ENCODE data around the gene DPAGT1. TPM values are rescaled to one million over a fixed set of nuclear protein-coding genes. Genes with fewer than 3 reads are reported as not detected.
A peak's percentile ranks its signal among the peaks of the same experiment; 100 is the strongest.

The DPAGT1 gene
- polyA plus RNA-seq, 1 experiment = 62.5 TPM

- TF ChIP-seq CTCF (IDR thresholded peaks at IDR 0.05; ENCODE audit: low read depth, low read length) = no peak
- Histone ChIP-seq H3K27me3 (ENCODE audit: control insufficient read depth, insufficient read depth, low read length) (no peaks in the 10 kb centered on the region), H3K27ac (ENCODE audit: low read depth, low read length) (no peak overlapping the region), H3K9me3 (ENCODE audit: control insufficient read depth, insufficient read depth, low read length) (no peaks in the 10 kb centered on the region), H3K4me3 (ENCODE audit: low read depth, low read length) (no peak overlapping the region)
- DNase-seq (ENCODE audit: low read depth, low spot score) = no peak
- CTCF ChIA-PET = no interaction called here
- POLR2A ChIA-PET = no interaction called here
These were observed 13.9 kb downstream of the DPAGT1 start for GRCh38 chr11:119087747-119088241.

- H3K27me3 ChIP-seq (ENCODE audit: control insufficient read depth, insufficient read depth, low read length) = no peaks in the 10 kb centered on the region
- DNase-seq (ENCODE audit: low read depth, low spot score) = no peak
- H3K27ac ChIP-seq (ENCODE audit: low read depth, low read length) = no peak overlapping the region
- H3K9me3 ChIP-seq (ENCODE audit: control insufficient read depth, insufficient read depth, low read length) = no peaks in the 10 kb centered on the region
- H3K4me3 ChIP-seq (ENCODE audit: low read depth, low read length) = no peak overlapping the region
- CTCF ChIA-PET = interaction anchor here (0.7 to 1.7 kb wide), 2 partner anchors 269 to 464 kb away, joined by 10 to 14 read pairs; no protein-coding TSS in a partner anchor
- POLR2A ChIA-PET = interaction anchor here (3.0 kb wide), 1 partner anchor 8 kb away, joined by 49 read pairs; a partner anchor contains a TSS
- TF ChIP-seq CTCF (IDR thresholded peaks at IDR 0.05; ENCODE audit: low read depth, low read length) = no peak
These were observed 14.5 kb downstream of the DPAGT1 start for GRCh38 chr11:119087123-119087522.

- Histone ChIP-seq H3K27ac (ENCODE audit: low read depth, low read length) (peak overlapping the region; percentile 83), H3K4me3 (ENCODE audit: low read depth, low read length) (peak overlapping the region; percentile 85), H3K27me3 (ENCODE audit: control insufficient read depth, insufficient read depth, low read length) (no peaks in the 10 kb centered on the region), H3K9me3 (ENCODE audit: control insufficient read depth, insufficient read depth, low read length) (no peaks in the 10 kb centered on the region)
- ChIA-PET CTCF (interaction anchor here (0.6 to 1.7 kb wide), 8 partner anchors 9 to 1271 kb away, joined by 3 to 14 read pairs (median 4); partner anchors contain the start of gene CBL), POLR2A (interaction anchor here (0.6 to 3.0 kb wide), 14 partner anchors 10 to 429 kb away, joined by 3 to 49 read pairs (median 6); partner anchors contain the start of genes CBL, DPAGT1, HYOU1 and TRAPPC4)
- DNase-seq (ENCODE audit: low read depth, low spot score) = no peak
- TF ChIP-seq CTCF (IDR thresholded peaks at IDR 0.05; ENCODE audit: low read depth, low read length) = no peak
These were observed 16.2 kb downstream of the DPAGT1 start for GRCh38 chr11:119085437-119085847.

GRCh38 chr11:119084663-119085436 is 16.8 kb downstream of the DPAGT1 start, which contains the start of gene HMBS:
Gene HMBS (plus strand): TSS chr11:119084881. CDS start chr11:119085034, 153 bp downstream.
- Histone ChIP-seq H3K27ac (ENCODE audit: low read depth, low read length) (peak within 1 kb of the TSS; percentile 83), H3K9me3 (ENCODE audit: control insufficient read depth, insufficient read depth, low read length) (no peaks in the 10 kb centered on the region), H3K4me3 (ENCODE audit: low read depth, low read length) (peak within 1 kb of the TSS; percentile 85), H3K27me3 (ENCODE audit: control insufficient read depth, insufficient read depth, low read length) (no peaks in the 10 kb centered on the region)
- no peak for TF ChIP-seq CTCF (IDR thresholded peaks at IDR 0.05; ENCODE audit: low read depth, low read length)
- DNase-seq (ENCODE audit: low read depth, low spot score) = peak; percentile 81
- ChIA-PET CTCF (interaction anchor here (0.6 to 1.4 kb wide), 6 partner anchors 10 to 1272 kb away, joined by 3 to 8 read pairs (median 4); a partner anchor contains a TSS), POLR2A (interaction anchor here (0.6 to 3.0 kb wide), 14 partner anchors 10 to 428 kb away, joined by 3 to 49 read pairs (median 6); partner anchors contain the start of genes CBL, DPAGT1, HYOU1 and TRAPPC4)

Data from AG04450 (cell line).